HL-60 (cell line): ENCODE results near the gene WNK1.

ENCODE experiments used
- GABPA ChIP-seq: IDR thresholded peaks from 2 replicates; pipeline ENCODE4 v1.6.1; 2012; ENCODE audit warnings: low read depth
- POLR2AphosphoS5 ChIP-seq: IDR thresholded peaks from 2 replicates; pipeline ENCODE4 v1.6.1; 2012; ENCODE audit warnings: low read depth
- SPI1 ChIP-seq: IDR thresholded peaks from 2 replicates; pipeline ENCODE4 v1.6.1; 2012; ENCODE audit warnings: low read depth, mild to moderate bottlenecking, borderline replicate concordance
- TF ChIP-seq, protein P1 (sequence below): IDR thresholded peaks from one replicate; pipeline ENCODE4 v1.5.1; 2011; ENCODE audit warnings: low read length, control low read depth, inconsistent platforms; ENCODE audit not compliant: insufficient read depth
- TF ChIP-seq, protein P2 (sequence below): IDR thresholded peaks from 2 replicates; pipeline ENCODE4 v1.6.1; 2012; ENCODE audit warnings: low read depth; ENCODE audit not compliant: insufficient replicate concordance

DNA sequence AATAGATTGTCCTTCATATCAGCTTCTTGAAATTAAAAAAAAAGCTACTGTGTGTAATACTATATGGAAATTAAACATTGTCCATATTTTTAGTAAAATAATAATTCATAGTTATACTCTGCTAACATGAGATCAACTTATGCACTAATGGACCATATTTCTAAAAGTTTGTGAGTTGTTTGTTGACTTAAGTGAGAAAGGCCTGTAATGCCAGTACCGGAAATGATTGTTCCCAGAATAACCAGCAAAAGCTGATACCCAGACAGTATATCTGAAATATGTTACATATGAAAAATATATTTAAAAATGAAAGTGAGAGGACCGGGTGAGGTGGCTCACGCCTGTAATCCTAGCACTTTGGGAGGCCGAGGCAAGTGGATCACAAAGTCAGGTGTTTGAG lies 35.9 kb downstream of the WNK1 start:
- TF ChIP-seq, protein P1, sequence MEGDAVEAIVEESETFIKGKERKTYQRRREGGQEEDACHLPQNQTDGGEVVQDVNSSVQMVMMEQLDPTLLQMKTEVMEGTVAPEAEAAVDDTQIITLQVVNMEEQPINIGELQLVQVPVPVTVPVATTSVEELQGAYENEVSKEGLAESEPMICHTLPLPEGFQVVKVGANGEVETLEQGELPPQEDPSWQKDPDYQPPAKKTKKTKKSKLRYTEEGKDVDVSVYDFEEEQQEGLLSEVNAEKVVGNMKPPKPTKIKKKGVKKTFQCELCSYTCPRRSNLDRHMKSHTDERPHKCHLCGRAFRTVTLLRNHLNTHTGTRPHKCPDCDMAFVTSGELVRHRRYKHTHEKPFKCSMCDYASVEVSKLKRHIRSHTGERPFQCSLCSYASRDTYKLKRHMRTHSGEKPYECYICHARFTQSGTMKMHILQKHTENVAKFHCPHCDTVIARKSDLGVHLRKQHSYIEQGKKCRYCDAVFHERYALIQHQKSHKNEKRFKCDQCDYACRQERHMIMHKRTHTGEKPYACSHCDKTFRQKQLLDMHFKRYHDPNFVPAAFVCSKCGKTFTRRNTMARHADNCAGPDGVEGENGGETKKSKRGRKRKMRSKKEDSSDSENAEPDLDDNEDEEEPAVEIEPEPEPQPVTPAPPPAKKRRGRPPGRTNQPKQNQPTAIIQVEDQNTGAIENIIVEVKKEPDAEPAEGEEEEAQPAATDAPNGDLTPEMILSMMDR, result no peak
- TF ChIP-seq POLR2AphosphoS5 (no peak), SPI1 (no peak), GABPA (no peak)
- TF ChIP-seq, protein P2, sequence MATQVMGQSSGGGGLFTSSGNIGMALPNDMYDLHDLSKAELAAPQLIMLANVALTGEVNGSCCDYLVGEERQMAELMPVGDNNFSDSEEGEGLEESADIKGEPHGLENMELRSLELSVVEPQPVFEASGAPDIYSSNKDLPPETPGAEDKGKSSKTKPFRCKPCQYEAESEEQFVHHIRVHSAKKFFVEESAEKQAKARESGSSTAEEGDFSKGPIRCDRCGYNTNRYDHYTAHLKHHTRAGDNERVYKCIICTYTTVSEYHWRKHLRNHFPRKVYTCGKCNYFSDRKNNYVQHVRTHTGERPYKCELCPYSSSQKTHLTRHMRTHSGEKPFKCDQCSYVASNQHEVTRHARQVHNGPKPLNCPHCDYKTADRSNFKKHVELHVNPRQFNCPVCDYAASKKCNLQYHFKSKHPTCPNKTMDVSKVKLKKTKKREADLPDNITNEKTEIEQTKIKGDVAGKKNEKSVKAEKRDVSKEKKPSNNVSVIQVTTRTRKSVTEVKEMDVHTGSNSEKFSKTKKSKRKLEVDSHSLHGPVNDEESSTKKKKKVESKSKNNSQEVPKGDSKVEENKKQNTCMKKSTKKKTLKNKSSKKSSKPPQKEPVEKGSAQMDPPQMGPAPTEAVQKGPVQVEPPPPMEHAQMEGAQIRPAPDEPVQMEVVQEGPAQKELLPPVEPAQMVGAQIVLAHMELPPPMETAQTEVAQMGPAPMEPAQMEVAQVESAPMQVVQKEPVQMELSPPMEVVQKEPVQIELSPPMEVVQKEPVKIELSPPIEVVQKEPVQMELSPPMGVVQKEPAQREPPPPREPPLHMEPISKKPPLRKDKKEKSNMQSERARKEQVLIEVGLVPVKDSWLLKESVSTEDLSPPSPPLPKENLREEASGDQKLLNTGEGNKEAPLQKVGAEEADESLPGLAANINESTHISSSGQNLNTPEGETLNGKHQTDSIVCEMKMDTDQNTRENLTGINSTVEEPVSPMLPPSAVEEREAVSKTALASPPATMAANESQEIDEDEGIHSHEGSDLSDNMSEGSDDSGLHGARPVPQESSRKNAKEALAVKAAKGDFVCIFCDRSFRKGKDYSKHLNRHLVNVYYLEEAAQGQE, result no peak
